Stimulated activated CD4-positive, alpha-beta T cell treated with anti-CD3 and anti-CD28 coated beads, Interleukin-2, amount 100 ng/mL, for 4 hours (primary cell): ENCODE results near the gene ZNF296.

Experiments used
- DNase-seq: peaks from one replicate; pipeline ENCODE4 v3.0.0-alpha.2; 2020; ENCODE audit warnings: low read depth

The ZNF296 gene

GRCh38 chr19:45103156-45103507 is 26.9 kb upstream of the ZNF296 start:
- DNase-seq, result no peak

GRCh38 chr19:45102481-45102880 is 26.2 kb upstream of the ZNF296 start:
- DNase-seq, result no peak

GRCh38 chr19:45101806-45102205 is 25.5 kb upstream of the ZNF296 start:
- no peak for DNase-seq

- DNase-seq, result no peak
These were observed 24.6 kb upstream of the ZNF296 start for GRCh38 chr19:45100846-45101252.

GRCh38 chr19:45100201-45100600 is 23.9 kb upstream of the ZNF296 start:
- no peak for DNase-seq

- no peak for DNase-seq
These were observed 23.4 kb upstream of the ZNF296 start for GRCh38 chr19:45099467-45100191.

GRCh38 chr19:45098521-45099466 is 22.5 kb upstream of the ZNF296 start:
- DNase-seq, result no peak

GRCh38 chr19:45097776-45098520 is 21.7 kb upstream of the ZNF296 start:
- DNase-seq, result no peak

GRCh38 chr19:45097450-45097775 is 21.1 kb upstream of the ZNF296 start:
- DNase-seq, result no peak

GRCh38 chr19:45096700-45097099 is 20.4 kb upstream of the ZNF296 start:
- DNase-seq, result no peak

GRCh38 chr19:45095496-45096413 is 19.5 kb upstream of the ZNF296 start:
- DNase-seq, result no peak

- no peak for DNase-seq
These were observed 18.4 kb upstream of the ZNF296 start for GRCh38 chr19:45094707-45095106.

- no peak for DNase-seq
These were observed 17.9 kb upstream of the ZNF296 start for GRCh38 chr19:45094137-45094536.

GRCh38 chr19:45092747-45093678 is 16.7 kb upstream of the ZNF296 start, which contains the start of gene PPP1R37:
TSS of gene PPP1R37 (plus strand) at chr19:45093179. CDS start at chr19:45093326, 147 bp downstream.
- peak; percentile 89 for DNase-seq

- peak; percentile 92 for DNase-seq
These were observed 15.0 kb upstream of the ZNF296 start for GRCh38 chr19:45091031-45091923.

GRCh38 chr19:45090606-45091005 is 14.3 kb upstream of the ZNF296 start:
- DNase-seq, result no peak

GRCh38 chr19:45090034-45090433 is 13.8 kb upstream of the ZNF296 start:
- DNase-seq, result no peak

- DNase-seq, result no peak
These were observed 11.3 kb upstream of the ZNF296 start for GRCh38 chr19:45087531-45087930.

GRCh38 chr19:45086480-45086879 is 10.2 kb upstream of the ZNF296 start:
- DNase-seq, result no peak
